Lower leg skin (tissue), 3 donors: ENCODE measurements around the gene TAOK2.

ENCODE experiments used
- CTCF ChIP-seq, 3 donors: fragments of 450-650 bp; IDR thresholded peaks; one replicate each; pipeline ENCODE4 v1.5.1; 2016; ENCODE audit warnings: antibody characterized with exemption in 3 of 3, mild to moderate bottlenecking in 3 of 3, moderate library complexity in 2 of 3
- POLR2A ChIP-seq, 2 donors: fragments of 450-650 bp; IDR thresholded peaks; one replicate each; pipeline ENCODE4 v1.6.1; 2016 to 2017; ENCODE audit warnings: antibody characterized with exemption in 2 of 2, mild to moderate bottlenecking in 1 of 2, moderate library complexity in 1 of 2

- TF ChIP-seq POLR2A (IDR thresholded peaks at IDR 0.05) (no peak), CTCF (IDR thresholded peaks at IDR 0.05) (no peak)
These were observed 38.2 kb downstream of the TAOK2 start for GRCh38 chr16:30011714-30012504.
